DND-41 (cell line): ENCODE results near the gene PCDHGA5.
"Not testable (repeated sequence)": the region's sequence is repeated elsewhere in the genome, so short reads cannot be mapped to it uniquely, and the experiment has no call there.

Experiments
- ATAC-seq: fragments of 200-7000 bp; cut with Tn5 transposase; 3 replicates; pipeline ENCODE4 v1.9.1; 2021; ENCODE audit warnings: low read depth; ENCODE audit not compliant: insufficient read depth
- DNase-seq: peaks from one replicate; pipeline ENCODE4 v3.0.0-alpha.2; 2020
- H2AFZ ChIP-seq: 2 replicates; pipeline ENCODE4 v1.6.0; 2012; ENCODE audit warnings: low read depth, low read length
- H3K27ac ChIP-seq: 2 replicates; pipeline ENCODE4 v1.5.1; 2012; ENCODE audit warnings: low read length, inconsistent platforms
- H3K27me3 ChIP-seq: fragments of 200-600 bp; sonication (generic); 2 replicates; pipeline ENCODE4 v1.6.0; 2012; ENCODE audit warnings: low read length, mild to moderate bottlenecking, inconsistent platforms; ENCODE audit not compliant: insufficient read depth, poor library complexity
- H3K36me3 ChIP-seq: 2 replicates; pipeline ENCODE4 v1.5.1; 2012; ENCODE audit warnings: low read length, inconsistent platforms; ENCODE audit not compliant: insufficient read depth
- H3K4me1 ChIP-seq: 2 replicates; pipeline ENCODE4 v1.5.1; 2012; ENCODE audit warnings: mild to moderate bottlenecking, low read length; ENCODE audit not compliant: insufficient read depth
- H3K4me2 ChIP-seq: 2 replicates; pipeline ENCODE4 v1.6.0; 2012; ENCODE audit warnings: mild to moderate bottlenecking, moderate library complexity, low read length, inconsistent platforms; ENCODE audit not compliant: insufficient read depth
- H3K4me3 ChIP-seq, 2 experiments: fragments of 200-600 bp in 1 of 2; shearing (Covaris generic) in 1 of 2; 2 replicates each; pipeline ENCODE4 v1.5.1; 2012 to 2016; ENCODE audit warnings: inconsistent platforms in 2 of 2, low read length in 2 of 2, mild to moderate bottlenecking in 2 of 2, low read depth in 1 of 2, moderate library complexity in 1 of 2
- H3K79me2 ChIP-seq: 2 replicates; pipeline ENCODE4 v1.6.0; 2012; ENCODE audit warnings: low read length, inconsistent platforms; ENCODE audit not compliant: insufficient read depth
- H3K9ac ChIP-seq: 2 replicates; pipeline ENCODE4 v1.6.0; 2012; ENCODE audit warnings: low read depth, mild to moderate bottlenecking, inconsistent platforms, low read length, moderate library complexity
- H3K9me3 ChIP-seq: 2 replicates; pipeline ENCODE4 v1.5.1; 2012; ENCODE audit warnings: low read length, moderate library complexity, mild to moderate bottlenecking, inconsistent platforms; ENCODE audit not compliant: insufficient read depth, severe bottlenecking
- H4K20me1 ChIP-seq: 2 replicates; pipeline ENCODE4 v1.6.0; 2012; ENCODE audit warnings: low read length; ENCODE audit not compliant: insufficient read depth
- CTCF ChIP-seq: IDR thresholded peaks from 2 replicates; pipeline ENCODE4 v1.5.1; 2012; ENCODE audit warnings: borderline replicate concordance, low read length, moderate library complexity, mild to moderate bottlenecking; ENCODE audit not compliant: poor library complexity, severe bottlenecking; ENCODE audit errors: extremely low read depth
- EZH2 ChIP-seq: IDR thresholded peaks from 3 replicates; pipeline ENCODE4 v1.6.1; 2012; ENCODE audit warnings: borderline replicate concordance, low read depth, mild to moderate bottlenecking, moderate library complexity, low read length, inconsistent platforms; ENCODE audit not compliant: severe bottlenecking

PCDHGA5 gene

GRCh38 chr5:141397756-141398551 lies 34.0 kb downstream of the PCDHGA5 start, which contains the start of gene PCDHGB5:
Gene PCDHGB5, plus strand, starts transcription at chr5:141397947. Its CDS starts 181 bp downstream, at chr5:141398128.
- H3K27me3 ChIP-seq, H2AFZ ChIP-seq, H3K9ac ChIP-seq, H3K36me3 ChIP-seq, H3K4me1 ChIP-seq, H3K27ac ChIP-seq, DNase-seq, H3K4me2 ChIP-seq, H3K9me3 ChIP-seq, H3K79me2 ChIP-seq, H3K4me3 ChIP-seq, ATAC-seq, H4K20me1 ChIP-seq: not testable (repeated sequence)
- peak; percentile 10 for TF ChIP-seq CTCF

DNA sequence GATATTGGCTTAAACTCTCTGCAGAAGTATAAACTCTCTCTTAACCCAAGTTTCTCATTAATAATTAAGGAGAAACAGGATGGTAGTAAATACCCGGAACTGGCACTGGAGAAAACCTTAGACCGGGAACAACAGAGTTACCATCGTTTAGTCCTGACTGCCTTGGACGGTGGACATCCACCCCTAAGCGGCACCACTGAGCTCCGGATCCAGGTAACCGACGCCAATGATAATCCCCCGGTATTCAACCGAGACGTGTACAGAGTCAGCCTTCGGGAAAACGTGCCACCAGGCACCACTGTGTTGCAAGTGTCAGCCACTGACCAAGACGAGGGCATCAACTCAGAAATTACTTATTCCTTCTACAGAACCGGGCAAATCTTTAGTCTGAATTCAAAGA lies 34.6 kb downstream of the PCDHGA5 start:
- no peak overlapping the region for H3K27ac ChIP-seq
- no peaks in the 10 kb centered on the region for H3K4me1 ChIP-seq
- H2AFZ ChIP-seq = no peak overlapping the region
- H3K79me2 ChIP-seq = no peaks in the 10 kb centered on the region
- H4K20me1 ChIP-seq = no peaks in the 10 kb centered on the region
- no peaks in the 10 kb centered on the region for H3K27me3 ChIP-seq
- no peaks in the 10 kb centered on the region for H3K36me3 ChIP-seq
- H3K9me3 ChIP-seq = no peaks in the 10 kb centered on the region
- H3K9ac ChIP-seq = no peak overlapping the region
- no peak for DNase-seq
- H3K4me2 ChIP-seq = no peak overlapping the region
- no peak for ATAC-seq
- TF ChIP-seq CTCF (no peak), EZH2 (no peak)
- H3K4me3 ChIP-seq = no peak overlapping the region

GRCh38 chr5:141399555-141400258 lies 35.7 kb downstream of the PCDHGA5 start:
- ATAC-seq (no peak), DNase-seq (no peak)
- H3K4me1 ChIP-seq = no peaks in the 10 kb centered on the region
- no peak overlapping the region for H3K9ac ChIP-seq
- H3K27me3 ChIP-seq = no peaks in the 10 kb centered on the region
- no peaks in the 10 kb centered on the region for H3K9me3 ChIP-seq
- H4K20me1 ChIP-seq = no peaks in the 10 kb centered on the region
- H3K4me2 ChIP-seq = no peak overlapping the region
- no peaks in the 10 kb centered on the region for H3K36me3 ChIP-seq
- H3K4me3 ChIP-seq = no peak overlapping the region
- no peak overlapping the region for H2AFZ ChIP-seq
- H3K27ac ChIP-seq = no peak overlapping the region
- no peaks in the 10 kb centered on the region for H3K79me2 ChIP-seq
- TF ChIP-seq EZH2 = no peak
- TF ChIP-seq CTCF = no peak
